H7 (cell line): ENCODE measurements around the gene TLR10. TPM values are rescaled to one million over a fixed set of nuclear protein-coding genes. Genes with fewer than 3 reads are reported as not detected.
A peak's percentile ranks its signal among the peaks of the same experiment; 100 is the strongest.

Experiments
- DNase-seq: peaks from one replicate; pipeline ENCODE4 v3.0.0; 2012
- H3K27me3 ChIP-seq: 2 replicates; pipeline ENCODE4 v1.6.0; 2011; ENCODE audit warnings: mild to moderate bottlenecking, low read length; ENCODE audit not compliant: control insufficient read depth, insufficient read depth
- H3K36me3 ChIP-seq: replicated peaks from 2 replicates; pipeline ENCODE4 v1.5.1; 2011; ENCODE audit warnings: low read length; ENCODE audit not compliant: control insufficient read depth, insufficient read depth
- H3K4me3 ChIP-seq: 2 replicates; pipeline ENCODE4 v1.5.1; 2011; ENCODE audit warnings: low read depth, mild to moderate bottlenecking, control low read depth, low read length, moderate library complexity; ENCODE audit not compliant: insufficient read depth
- total RNA-seq: library from RNA; depleted of rRNA; stranded (reverse); fragments of >200 nt; shearing (Covaris generic); gene quantifications from 2 replicates; pipeline ENCODE4 v1.2.3, GENCODE V29; 2014; rRNA removed

TLR10 gene
- total RNA-seq, 1 experiment from 2014 or later, result not detected

GRCh38 chr4:38738940-38739803 is 43.6 kb downstream of the TLR10 start:
- no peak for DNase-seq
- H3K36me3 ChIP-seq, result no peaks in the 10 kb centered on the region
- no peak overlapping the region for H3K4me3 ChIP-seq
- H3K27me3 ChIP-seq, result no peaks in the 10 kb centered on the region

- Histone ChIP-seq H3K27me3 (no peaks in the 10 kb centered on the region), H3K36me3 (no peaks in the 10 kb centered on the region), H3K4me3 (no peak overlapping the region)
- no peak for DNase-seq
These were observed 46.9 kb downstream of the TLR10 start for GRCh38 chr4:38735870-38736269.

DNA sequence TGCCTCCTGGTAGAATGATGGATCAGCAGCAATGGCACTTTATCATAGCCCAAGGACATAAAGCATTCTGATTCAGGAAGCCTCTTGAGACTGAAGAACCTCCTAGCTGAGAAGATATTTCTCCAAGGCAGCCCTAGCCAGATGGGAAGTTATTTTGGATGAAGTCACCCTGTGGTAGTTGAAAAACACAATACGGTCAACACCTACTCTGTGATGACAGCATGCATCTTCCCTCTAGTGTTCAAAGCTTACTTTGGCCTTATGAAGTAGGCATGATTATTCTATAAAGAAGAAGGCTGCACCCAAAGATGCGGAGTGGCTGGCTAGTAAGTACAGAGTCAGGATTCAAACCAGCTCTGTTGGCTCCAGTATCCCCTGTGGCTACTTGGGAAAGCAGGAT is 47.9 kb downstream of the TLR10 start:
- DNase-seq, result no peak

GRCh38 chr4:38734446-38734845 is 48.3 kb downstream of the TLR10 start:
- Histone ChIP-seq H3K36me3 (no peaks in the 10 kb centered on the region), H3K27me3 (no peaks in the 10 kb centered on the region), H3K4me3 (no peak overlapping the region)
- no peak for DNase-seq

More for the DNA sequence above, 47.9 kb downstream of the TLR10 start:
- H3K36me3 ChIP-seq, result no peaks in the 10 kb centered on the region
- H3K27me3 ChIP-seq, result no peaks in the 10 kb centered on the region
- H3K4me3 ChIP-seq, result no peak overlapping the region

DNA sequence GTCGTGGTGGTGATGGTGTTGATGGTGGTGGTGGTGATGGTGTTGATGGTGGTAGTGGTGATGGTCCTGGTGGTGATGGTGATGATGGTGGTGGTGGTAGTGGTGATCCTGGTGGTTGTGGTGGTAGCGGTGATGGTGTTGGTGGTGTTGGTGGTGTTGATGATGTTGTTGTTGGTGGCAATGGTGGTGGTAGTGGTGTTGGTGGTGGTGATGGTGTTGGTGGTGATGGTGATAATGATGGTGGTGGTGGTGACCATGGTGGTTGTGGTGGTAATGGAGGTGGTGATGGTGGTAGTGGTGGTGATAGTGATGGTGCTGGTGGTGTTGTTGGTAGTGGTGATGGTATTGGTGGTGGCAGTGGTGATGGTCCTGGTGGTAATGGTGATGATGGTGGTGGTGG is 49.1 kb downstream of the TLR10 start:
- no peaks in the 10 kb centered on the region for H3K27me3 ChIP-seq
- no peaks in the 10 kb centered on the region for H3K36me3 ChIP-seq
- H3K4me3 ChIP-seq, result no peak overlapping the region
- no peak for DNase-seq

DNA sequence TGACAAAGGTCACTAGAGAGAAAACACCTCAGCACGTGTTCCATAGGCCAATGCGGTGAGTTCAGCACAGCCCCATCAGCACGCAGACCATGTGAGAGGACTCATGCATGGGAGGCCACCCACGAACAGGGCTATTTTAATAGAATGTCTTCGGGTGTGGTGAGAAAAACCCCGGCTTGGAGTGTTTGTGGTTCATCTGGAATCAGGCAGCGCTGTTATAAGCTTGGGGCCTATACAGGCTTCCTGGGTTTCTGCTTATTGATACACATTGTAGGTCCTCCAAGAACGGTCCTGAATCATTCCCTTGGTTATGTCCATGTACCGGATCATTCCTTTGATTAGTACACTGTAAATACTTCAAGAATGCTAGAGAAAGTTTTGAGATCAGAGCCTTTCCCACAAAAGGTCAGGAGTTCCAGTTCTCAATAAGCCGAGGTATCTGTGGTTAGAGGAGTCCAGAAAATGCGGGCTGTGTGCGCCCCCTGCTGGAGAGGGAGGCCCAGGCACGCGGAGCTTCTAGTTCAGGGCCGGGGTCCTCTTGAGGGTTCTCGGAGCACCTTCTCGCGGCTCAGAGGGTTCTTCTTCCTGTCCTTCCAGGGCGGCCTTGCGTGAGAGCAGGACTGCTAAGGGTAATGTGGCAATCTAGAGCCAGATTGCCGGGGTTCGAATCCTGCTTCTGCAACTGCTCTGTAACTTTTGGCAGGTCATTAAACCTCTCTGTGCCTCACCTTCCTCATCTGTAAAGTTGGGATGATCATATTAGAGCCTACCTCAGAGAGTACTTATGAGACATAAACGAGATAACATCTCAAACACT is 51.8 kb downstream of the TLR10 start:
- Histone ChIP-seq H3K27me3 (no peaks in the 10 kb centered on the region), H3K4me3 (no peak overlapping the region), H3K36me3 (no peaks in the 10 kb centered on the region)
- peak; percentile 81 for DNase-seq

- no peak overlapping the region for H3K4me3 ChIP-seq
- H3K27me3 ChIP-seq, result no peaks in the 10 kb centered on the region
- DNase-seq, result no peak
- H3K36me3 ChIP-seq, result no peaks in the 10 kb centered on the region
These were observed 52.3 kb downstream of the TLR10 start for GRCh38 chr4:38730493-38730829.

- Histone ChIP-seq H3K4me3 (no peak overlapping the region), H3K27me3 (no peaks in the 10 kb centered on the region), H3K36me3 (no peaks in the 10 kb centered on the region)
- DNase-seq, result peak; percentile 69
These were observed 54.1 kb downstream of the TLR10 start for GRCh38 chr4:38728631-38729141.

DNA sequence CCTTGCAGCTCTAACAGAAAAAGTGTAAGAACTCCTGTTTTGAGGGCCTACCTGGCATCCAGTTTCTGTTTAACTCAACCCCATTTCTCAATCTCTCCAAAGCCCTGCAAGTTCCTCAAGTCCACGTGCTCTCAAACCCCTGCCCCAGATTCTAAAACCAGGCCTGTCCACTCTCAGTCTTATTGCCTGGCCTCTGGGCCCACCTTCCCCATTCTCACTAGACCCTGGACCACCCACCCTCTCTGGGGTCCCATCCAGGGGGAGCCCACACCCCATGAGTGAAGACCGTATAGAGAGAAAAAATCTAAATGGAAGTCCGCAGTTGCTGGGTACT is 58.3 kb downstream of the TLR10 start:
- Histone ChIP-seq H3K27me3 (no peaks in the 10 kb centered on the region), H3K36me3 (no peaks in the 10 kb centered on the region), H3K4me3 (no peak overlapping the region)
- DNase-seq, result no peak

DNA sequence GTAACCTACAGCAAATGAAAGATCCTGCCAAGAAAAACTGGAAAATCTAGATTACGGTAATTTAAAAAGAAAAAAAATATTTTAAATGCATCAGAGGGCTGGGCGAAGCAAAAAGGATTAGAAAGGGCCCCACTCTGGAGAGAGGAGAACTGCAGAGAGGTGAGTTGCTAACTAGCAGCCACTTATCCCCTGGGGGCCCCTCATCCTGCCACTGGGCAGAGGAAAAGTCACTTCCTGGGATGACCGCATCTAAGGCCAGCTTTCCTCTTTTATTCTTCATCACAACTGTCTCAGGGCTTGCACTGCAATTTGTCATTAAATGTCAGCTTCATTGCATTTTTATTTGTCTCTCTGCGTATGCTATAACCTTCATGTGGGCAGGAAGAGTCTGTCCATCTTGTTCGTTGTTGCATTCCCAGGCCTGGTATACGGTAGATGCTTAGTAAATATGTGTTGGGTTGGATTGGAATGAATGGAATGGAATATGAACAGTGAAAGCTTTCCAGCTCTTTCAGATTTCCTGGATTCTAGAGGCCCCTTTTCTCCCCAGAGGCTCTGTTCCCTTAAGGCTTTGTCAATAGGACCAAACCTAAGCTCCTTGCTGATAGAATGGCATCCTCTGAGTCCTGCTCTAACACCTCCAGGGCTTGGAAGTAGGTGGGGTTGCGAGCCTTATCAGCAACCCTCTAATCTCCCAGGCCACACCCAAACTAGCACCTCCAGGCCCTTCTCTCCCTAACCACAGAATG is 58.9 kb downstream of the TLR10 start:
- Histone ChIP-seq H3K27me3 (no peaks in the 10 kb centered on the region), H3K36me3 (no peaks in the 10 kb centered on the region), H3K4me3 (no peak overlapping the region)
- DNase-seq, result no peak

GRCh38 chr4:38723114-38723513 is 59.7 kb downstream of the TLR10 start:
- Histone ChIP-seq H3K4me3 (no peak overlapping the region), H3K36me3 (no peaks in the 10 kb centered on the region), H3K27me3 (no peaks in the 10 kb centered on the region)
- no peak for DNase-seq

Other genes with a start within 250 kb of the TLR10 start
- gene KLF3, start 118.8 kb downstream of the TLR10 start, total RNA-seq, result 8.8 and 13.0 TPM in 2 replicates
- gene TLR1, start 21.8 kb upstream of the TLR10 start, total RNA-seq, result 0.03 TPM in 1 of 2 replicates, not detected in the other
- under 0.01 TPM in 1 of 2 replicates, not detected in the other for gene TLR6, start 73.8 kb upstream of the TLR10 start, total RNA-seq
- 14.5 and 22.7 TPM in 2 replicates for gene FAM114A1, start 84.8 kb upstream of the TLR10 start, total RNA-seq
- not detected in 2 replicates for gene TMEM156, start 249.4 kb upstream of the TLR10 start, total RNA-seq